Adrenal gland (tissue), 12 donors: Measurements from ENCODE around the gene COL8A2. TPM values are rescaled to one million over a fixed set of nuclear protein-coding genes. Genes with fewer than 3 reads are reported as not detected.

Experiments used
- DNase-seq, 7 donors: peaks; one replicate each; pipeline ENCODE4 v3.0.0-alpha.2; 2019 to 2020
- H3K27ac ChIP-seq, 5 donors: fragments of 200-600 bp; sonication (generic) in 4 of 5; 1 replicate in 3 of 5; 2 replicates in 2 of 5; pipeline versions ENCODE4 v1.5.1 to v1.8.0; 2016 to 2020; ENCODE audit warnings: mild to moderate bottlenecking in 1 of 5
- H3K27me3 ChIP-seq: fragments of 200-600 bp; 2 replicates; pipeline ENCODE4 v1.8.0; 2021
- H3K36me3 ChIP-seq, 2 donors: fragments of 200-600 bp; replicated peaks in 1 of 2; 1 replicate in 1 of 2; 2 replicates in 1 of 2; pipeline versions ENCODE4 v1.5.1 to v1.8.0; 2018 to 2022
- H3K4me1 ChIP-seq, 2 donors: fragments of 200-600 bp; replicated peaks in 1 of 2; 1 replicate in 1 of 2; 2 replicates in 1 of 2; pipeline versions ENCODE4 v1.5.1 to v1.8.0; 2018 to 2021
- H3K4me3 ChIP-seq, 4 donors: fragments of 200-600 bp; sonication (generic) in 3 of 4; one replicate each; pipeline ENCODE4 v1.5.1; 2016 to 2018
- H3K9me3 ChIP-seq, 3 donors: fragments of 200-600 bp; sonication (generic) in 1 of 3; replicated peaks in 1 of 3; 1 replicate in 2 of 3; 2 replicates in 1 of 3; pipeline versions ENCODE4 v1.5.1 to v1.8.0; 2016 to 2021
- CTCF ChIP-seq, 6 experiments: fragments of 450-650 bp in 4 of 6; fragments of 200-600 bp in 2 of 6; sonication (generic) in 1 of 6; IDR thresholded peaks; 1 replicate in 5 of 6; 2 replicates in 1 of 6; pipeline versions ENCODE4 v1.5.1 to v1.8.0; 2016 to 2021; ENCODE audit warnings: antibody characterized with exemption in 6 of 6, mild to moderate bottlenecking in 2 of 6, moderate library complexity in 1 of 6
- POLR2A ChIP-seq, 2 donors: fragments of 450-650 bp; IDR thresholded peaks; one replicate each; pipeline ENCODE4 v1.6.1; 2017; ENCODE audit warnings: antibody characterized with exemption in 2 of 2, mild to moderate bottlenecking in 2 of 2, moderate library complexity in 1 of 2
- WGBS, 4 donors: extraction: QIAGEN DNeasy Blood & Tissue Kit in 2 of 4; methylation state at CpG; one replicate each; pipeline versions ENCODE4 v1.1.5 to v1.1.7; 2013 to 2017; 5-methylcytosine and 5-hydroxymethylcytosine counted together
- intact Hi-C, 2 donors: fragments of 100-400 bp; cut with DNase I; formaldehyde crosslinking; loops; one replicate each; pipeline versions ENCODE4 v1.14.1 to v1.15.0; 2022 to 2023
- polyA plus RNA-seq, 3 donors: library from polyadenylated mRNA; stranded (reverse); fragments of 200-250 nt in 2 of 3; fragments of 350-450 nt in 1 of 3; fragmentation: Illumina TruSeq in 1 of 3; extraction: RNeasy Lipid Tissue Mini Kit (QIAGEN cat#74804) in 1 of 3; gene quantifications; one replicate each; pipeline ENCODE4 v1.2.3, GENCODE V29; 2013 to 2014
- total RNA-seq, 9 donors: library from RNA; depleted of rRNA in 4 of 9; stranded (reverse); fragments of >200 nt in 4 of 9; fragments of 120-200 nt in 1 of 9; fragmentation: NEBNext Ultra II Directional in 1 of 9; extraction: Animal tissue kit (Norgen Biotek cat#: 25700) in 1 of 9; gene quantifications; one replicate each; pipeline versions ENCODE4 v1.1.0 to v1.2.4, GENCODE V29; 2013 to 2023
- donor health status: healthy with polysubstance abuse.
- donor health status: Bipolar disorder and iron deficiency.
- donor health status: DM: yes; HTN: yes; CAD: no.
- donor health status: DM: no; HTN: no; CAD: no.
- donor health status: DM: no; HTN: no; CAD: no.
- donor health status: DM: yes; HTN: yes; CAD: no.

Gene COL8A2
- total and polyA plus RNA-seq, 12 donors, result 0.66 to 6.6 (median 1.9) TPM

- 63 to 77% (median 70%) methylated on average over 5 of the region's 5 CpGs for WGBS, 4 donors
- Histone ChIP-seq H3K4me1 (no peaks in the 10 kb centered on the region), H3K4me3 (no peak overlapping the region), H3K27ac (peak overlapping the region in 1 of 5 donors; percentile 26), H3K9me3 (no peaks in the 10 kb centered on the region), H3K36me3 (no peaks in the 10 kb centered on the region), H3K27me3 (no peaks in the 10 kb centered on the region)
- TF ChIP-seq CTCF (IDR thresholded peaks at IDR 0.05) (no peak), POLR2A (IDR thresholded peaks at IDR 0.05) (no peak)
- no peak for DNase-seq
- intact Hi-C loops, result no loop called here
These were observed 10.7 kb downstream of the COL8A2 start for GRCh38 chr1:36114371-36114770.

DNA sequence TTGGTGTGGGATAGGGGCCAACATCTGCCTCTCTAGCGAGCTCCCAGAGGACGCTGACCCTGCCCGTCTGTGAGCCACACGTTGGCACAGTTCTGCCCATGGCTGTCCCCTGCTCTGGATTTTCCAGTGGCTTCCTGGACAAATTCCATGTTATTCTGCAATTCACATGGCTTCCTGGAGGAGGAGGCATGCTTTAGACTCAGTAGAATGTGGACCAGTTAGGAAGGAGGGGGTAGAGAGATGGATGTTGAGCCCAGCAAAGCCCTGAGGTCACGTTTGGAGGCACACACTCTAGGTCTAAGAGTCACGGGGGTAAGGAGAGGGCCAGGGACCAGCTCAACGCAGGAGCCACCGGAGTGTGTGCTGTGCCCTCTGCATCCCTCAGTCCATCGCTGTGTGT is 12.2 kb downstream of the COL8A2 start:
- no peak for DNase-seq
- Histone ChIP-seq H3K4me3 (no peak overlapping the region), H3K4me1 (no peaks in the 10 kb centered on the region), H3K36me3 (no peaks in the 10 kb centered on the region), H3K27ac (no peak overlapping the region), H3K27me3 (no peaks in the 10 kb centered on the region), H3K9me3 (no peaks in the 10 kb centered on the region)
- no peak for TF ChIP-seq POLR2A (IDR thresholded peaks at IDR 0.05)
- no peak for TF ChIP-seq CTCF (IDR thresholded peaks at IDR 0.05)
- intact Hi-C loops, result no loop called here
- 84 to 94% (median 88%) methylated on average over 8 to 9 of the region's 9 CpGs for WGBS, 4 donors

- no peak for TF ChIP-seq CTCF (IDR thresholded peaks at IDR 0.05)
- TF ChIP-seq POLR2A (IDR thresholded peaks at IDR 0.05), result no peak
- DNase-seq, result no peak
- Histone ChIP-seq H3K27ac (no peak overlapping the region), H3K27me3 (no peaks in the 10 kb centered on the region), H3K36me3 (no peaks in the 10 kb centered on the region), H3K9me3 (no peaks in the 10 kb centered on the region), H3K4me1 (no peaks in the 10 kb centered on the region), H3K4me3 (no peak overlapping the region)
- 66 to 76% (median 70%) methylated on average over 4 of the region's 4 CpGs for WGBS, 4 donors
- intact Hi-C loops, result no loop called here
These were observed 13.9 kb downstream of the COL8A2 start for GRCh38 chr1:36111151-36111550.

GRCh38 chr1:36109041-36109679 is 15.9 kb downstream of the COL8A2 start:
- Histone ChIP-seq H3K36me3 (no peaks in the 10 kb centered on the region), H3K9me3 (no peaks in the 10 kb centered on the region), H3K4me1 (no peaks in the 10 kb centered on the region), H3K27me3 (no peaks in the 10 kb centered on the region), H3K4me3 (no peak overlapping the region), H3K27ac (no peak overlapping the region)
- no peak for TF ChIP-seq POLR2A (IDR thresholded peaks at IDR 0.05)
- TF ChIP-seq CTCF (IDR thresholded peaks at IDR 0.05), result no peak
- no peak for DNase-seq
- intact Hi-C loops, result no loop called here
- WGBS, 4 donors, result 84 to 95% (median 88%) methylated on average over 8 to 11 of the region's 11 CpGs
